Measurements from ENCODE around the gene EXTL2. TPM values are rescaled to one million over a fixed set of nuclear protein-coding genes. Genes with fewer than 3 reads are reported as not detected.

Gene EXTL2
- 33.9 and 34.2 TPM in 2 replicates for polyA plus RNA-seq
- 28.0 and 34.6 TPM in 2 replicates for polyA minus RNA-seq

GRCh38 chr1:100894603-100895539 lies at the start of gene EXTL2:
Gene EXTL2 (minus strand): TSS chr1:100894842. CDS start chr1:100888757, 6,085 bp downstream.
- Histone ChIP-seq H3K27ac (ENCODE audit: low read length) (peak within 1 kb of the TSS; percentile 74), H3K36me3 (ENCODE audit: insufficient read depth, low read length) (no peaks in the 10 kb centered on the region), H4K20me1 (ENCODE audit: insufficient read depth) (no peaks in the 10 kb centered on the region), H3K9me2 (ENCODE audit: insufficient read depth, low read length) (no peaks in the 10 kb centered on the region), H3K9me3 (ENCODE audit: low read length) (no peaks in the 10 kb centered on the region), H3K27me3 (ENCODE audit: insufficient read depth, low read depth, low read length) (no peaks in the 10 kb centered on the region), H3K4me2 (ENCODE audit: low read length) (peak within 1 kb of the TSS; percentile 83), H3F3A (ENCODE audit: insufficient read depth, low read length, poor library complexity, severe bottlenecking) (peaks cover 5% of the 10 kb centered on the region), H3K79me2 (replicated peaks; ENCODE audit: insufficient read depth, low read length) (peaks cover 35% of the 10 kb centered on the region), H3K4me3 (ENCODE audit: low read length) (peak within 1 kb of the TSS; percentile 86), H3K9ac (ENCODE audit: low read length) (peak within 1 kb of the TSS; percentile 83), H2AFZ (ENCODE audit: low read depth, low read length) (peak within 1 kb of the TSS; percentile 88)
- TF ChIP-seq REST (IDR thresholded peaks at IDR 0.05; ENCODE audit: borderline replicate concordance) (peak; percentile 58), CTCF (IDR thresholded peaks at IDR 0.05; ENCODE audit: poor library complexity, severe bottlenecking) (peak; percentile 6), MXI1 (conservative IDR thresholded peaks at IDR 0.05; ENCODE audit: poor library complexity, severe bottlenecking) (peak; percentile 94), TAF1 (IDR thresholded peaks at IDR 0.05; ENCODE audit: low read depth) (peak; percentile 33), RAD21 (conservative IDR thresholded peaks at IDR 0.05) (no peak)

GRCh38 chr1:100943533-100943932 lies 48.9 kb upstream of the EXTL2 start:
- Histone ChIP-seq H2AFZ (ENCODE audit: low read depth, low read length) (no peak overlapping the region), H3K27ac (ENCODE audit: low read length) (no peak overlapping the region), H3K79me2 (replicated peaks; ENCODE audit: insufficient read depth, low read length) (no peaks in the 10 kb centered on the region), H3K36me3 (ENCODE audit: insufficient read depth, low read length) (peaks cover 9% of the 10 kb centered on the region), H3K9me3 (ENCODE audit: low read length) (no peaks in the 10 kb centered on the region), H3K9me2 (ENCODE audit: insufficient read depth, low read length) (no peaks in the 10 kb centered on the region), H4K20me1 (ENCODE audit: insufficient read depth) (no peaks in the 10 kb centered on the region), H3K9ac (ENCODE audit: low read length) (no peak overlapping the region), H3K4me2 (ENCODE audit: low read length) (no peak overlapping the region), H3K27me3 (ENCODE audit: insufficient read depth, low read depth, low read length) (no peaks in the 10 kb centered on the region), H3K4me3 (ENCODE audit: low read length) (no peak overlapping the region), H3F3A (ENCODE audit: insufficient read depth, low read length, poor library complexity, severe bottlenecking) (no peaks in the 10 kb centered on the region)
- TF ChIP-seq CTCF (IDR thresholded peaks at IDR 0.05; ENCODE audit: poor library complexity, severe bottlenecking) (no peak), SMC3 (conservative IDR thresholded peaks at IDR 0.05; ENCODE audit: poor library complexity) (no peak), TAF1 (IDR thresholded peaks at IDR 0.05; ENCODE audit: low read depth) (no peak), RAD21 (conservative IDR thresholded peaks at IDR 0.05) (no peak), EP300 (conservative IDR thresholded peaks at IDR 0.05; ENCODE audit: poor library complexity, severe bottlenecking) (no peak), MXI1 (conservative IDR thresholded peaks at IDR 0.05; ENCODE audit: poor library complexity, severe bottlenecking) (no peak), POLR2AphosphoS5 (IDR thresholded peaks at IDR 0.05) (no peak), REST (IDR thresholded peaks at IDR 0.05; ENCODE audit: borderline replicate concordance) (no peak), EZH2 (IDR thresholded peaks at IDR 0.05; ENCODE audit: borderline replicate concordance, insufficient read depth, low read length, poor library complexity, severe bottlenecking) (no peak)
